ENCODE measurements around the gene KCNA1. TPM values are rescaled to one million over a fixed set of nuclear protein-coding genes. Genes with fewer than 3 reads are reported as not detected.

KCNA1 gene
- total and polyA plus RNA-seq, 2 experiments from 2014 or later: not detected

- H3K4me2 ChIP-seq (ENCODE audit: unreplicated experiment): no peak overlapping the region
- no peaks in the 10 kb centered on the region for H3K9me3 ChIP-seq (ENCODE audit: low read depth)
- no peaks in the 10 kb centered on the region for H3K4me1 ChIP-seq (ENCODE audit: insufficient read depth)
- no peak overlapping the region for H3K4me3 ChIP-seq
- DNase-seq: no peak
- no peaks in the 10 kb centered on the region for H3K36me3 ChIP-seq (ENCODE audit: low read depth)
- no peak for TF ChIP-seq EZH2 (IDR thresholded peaks at IDR 0.05; ENCODE audit: insufficient read depth, poor library complexity, severe bottlenecking)
- no peak for TF ChIP-seq EZH2phosphoT487 (IDR thresholded peaks at IDR 0.05; ENCODE audit: insufficient read depth, low read depth)
- H3K9ac ChIP-seq: no peak overlapping the region
- no peaks in the 10 kb centered on the region for H4K20me1 ChIP-seq (ENCODE audit: insufficient read depth)
- no peaks in the 10 kb centered on the region for H3K9me2 ChIP-seq (ENCODE audit: insufficient read depth)
- in situ Hi-C loops (cut with MboI): no loop called here
- H3K79me2 ChIP-seq (ENCODE audit: insufficient read depth): no peaks in the 10 kb centered on the region
- 0 out of 2 replicates have a peak, but pooled peaks cover 9% of the 10 kb centered on the region for H3K27me3 ChIP-seq (replicated peaks; ENCODE audit: insufficient read depth)
- H2AFZ ChIP-seq: no peak overlapping the region
- no peaks in the 10 kb centered on the region for H3F3A ChIP-seq (ENCODE audit: insufficient read depth)
- no peak overlapping the region for H3K27ac ChIP-seq
- WGBS, 2 experiments (ENCODE audit: low coverage in 1 of 2, low lambda C conversion rate in 2 of 2, missing lambda C conversion rate in 2 of 2): 70 to 75% methylated on average over 11 of the region's 11 CpGs
Measured at GRCh38 chr12:4956968-4957367, 47.3 kb downstream of the KCNA1 start.

DNA sequence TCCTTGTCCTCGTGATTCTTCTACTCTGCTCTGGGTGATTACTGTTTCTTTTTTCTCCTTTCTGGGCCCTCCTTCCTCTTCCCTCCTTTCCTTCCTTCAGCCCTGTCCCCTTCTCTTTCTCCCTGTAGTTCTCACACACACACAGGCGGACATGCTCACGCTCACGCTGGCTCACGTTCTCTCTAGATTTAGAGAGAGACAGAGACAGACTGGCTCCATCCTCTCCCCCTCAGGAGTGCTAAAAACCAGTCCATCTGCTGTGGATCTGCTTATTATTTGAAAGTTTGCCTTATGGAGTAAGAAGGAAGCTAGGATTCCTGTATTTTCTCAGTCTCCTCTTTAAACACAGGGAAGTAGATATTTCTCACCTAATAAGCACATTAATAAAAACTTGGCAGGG is 48.1 kb downstream of the KCNA1 start:
- in situ Hi-C loops (cut with MboI): no loop called here
- 0 out of 2 replicates have a peak, but pooled peaks cover 11% of the 10 kb centered on the region for H3K27me3 ChIP-seq (replicated peaks; ENCODE audit: insufficient read depth)
- no peak for DNase-seq
- no peaks in the 10 kb centered on the region for H3F3A ChIP-seq (ENCODE audit: insufficient read depth)
- H3K4me3 ChIP-seq: no peak overlapping the region
- no peak overlapping the region for H3K27ac ChIP-seq
- no peak for TF ChIP-seq EZH2phosphoT487 (IDR thresholded peaks at IDR 0.05; ENCODE audit: insufficient read depth, low read depth)
- TF ChIP-seq EZH2 (IDR thresholded peaks at IDR 0.05; ENCODE audit: insufficient read depth, poor library complexity, severe bottlenecking): no peak
- no peaks in the 10 kb centered on the region for H4K20me1 ChIP-seq (ENCODE audit: insufficient read depth)
- no peaks in the 10 kb centered on the region for H3K4me1 ChIP-seq (ENCODE audit: insufficient read depth)
- no peaks in the 10 kb centered on the region for H3K9me2 ChIP-seq (ENCODE audit: insufficient read depth)
- no peaks in the 10 kb centered on the region for H3K79me2 ChIP-seq (ENCODE audit: insufficient read depth)
- H3K36me3 ChIP-seq (ENCODE audit: low read depth): no peaks in the 10 kb centered on the region
- 35 to 37% methylated on average over 5 of the region's 5 CpGs for WGBS, 2 experiments (ENCODE audit: low coverage in 1 of 2, low lambda C conversion rate in 2 of 2, missing lambda C conversion rate in 2 of 2)
- no peaks in the 10 kb centered on the region for H3K9me3 ChIP-seq (ENCODE audit: low read depth)
- no peak overlapping the region for H2AFZ ChIP-seq
- no peak overlapping the region for H3K9ac ChIP-seq
- H3K4me2 ChIP-seq (ENCODE audit: unreplicated experiment): no peak overlapping the region

- DNase-seq: no peak
- no peak overlapping the region for H2AFZ ChIP-seq
- H3K27ac ChIP-seq: no peak overlapping the region
- no peaks in the 10 kb centered on the region for H3K9me3 ChIP-seq (ENCODE audit: low read depth)
- H3K36me3 ChIP-seq (ENCODE audit: low read depth): no peaks in the 10 kb centered on the region
- TF ChIP-seq EZH2 (IDR thresholded peaks at IDR 0.05; ENCODE audit: insufficient read depth, poor library complexity, severe bottlenecking): no peak
- no peak for TF ChIP-seq EZH2phosphoT487 (IDR thresholded peaks at IDR 0.05; ENCODE audit: insufficient read depth, low read depth)
- H3K4me2 ChIP-seq (ENCODE audit: unreplicated experiment): no peak overlapping the region
- no peaks in the 10 kb centered on the region for H3K79me2 ChIP-seq (ENCODE audit: insufficient read depth)
- no peaks in the 10 kb centered on the region for H3K9me2 ChIP-seq (ENCODE audit: insufficient read depth)
- H3K4me1 ChIP-seq (ENCODE audit: insufficient read depth): no peaks in the 10 kb centered on the region
- H4K20me1 ChIP-seq (ENCODE audit: insufficient read depth): no peaks in the 10 kb centered on the region
- H3K27me3 ChIP-seq (replicated peaks; ENCODE audit: insufficient read depth): 0 out of 2 replicates have a peak, but pooled peaks cover 12% of the 10 kb centered on the region
- no peak overlapping the region for H3K4me3 ChIP-seq
- in situ Hi-C loops (cut with MboI): no loop called here
- WGBS, 2 experiments (ENCODE audit: low coverage in 1 of 2, low lambda C conversion rate in 2 of 2, missing lambda C conversion rate in 2 of 2): 60 to 65% methylated on average over 6 of the region's 6 CpGs
- no peaks in the 10 kb centered on the region for H3F3A ChIP-seq (ENCODE audit: insufficient read depth)
- no peak overlapping the region for H3K9ac ChIP-seq
Measured at GRCh38 chr12:4958697-4959375, 49.1 kb downstream of the KCNA1 start.

GRCh38 chr12:4959381-4959780 is 49.7 kb downstream of the KCNA1 start:
- in situ Hi-C loops (cut with MboI): no loop called here
- no peaks in the 10 kb centered on the region for H3K79me2 ChIP-seq (ENCODE audit: insufficient read depth)
- no peaks in the 10 kb centered on the region for H3K9me2 ChIP-seq (ENCODE audit: insufficient read depth)
- no peak for DNase-seq
- no peak overlapping the region for H3K27ac ChIP-seq
- H3K4me3 ChIP-seq: no peak overlapping the region
- H3K36me3 ChIP-seq (ENCODE audit: low read depth): no peaks in the 10 kb centered on the region
- no peaks in the 10 kb centered on the region for H3K9me3 ChIP-seq (ENCODE audit: low read depth)
- no peak for TF ChIP-seq EZH2phosphoT487 (IDR thresholded peaks at IDR 0.05; ENCODE audit: insufficient read depth, low read depth)
- 0 out of 2 replicates have a peak, but pooled peaks cover 7% of the 10 kb centered on the region for H3K27me3 ChIP-seq (replicated peaks; ENCODE audit: insufficient read depth)
- H4K20me1 ChIP-seq (ENCODE audit: insufficient read depth): no peaks in the 10 kb centered on the region
- no peaks in the 10 kb centered on the region for H3K4me1 ChIP-seq (ENCODE audit: insufficient read depth)
- WGBS, 2 experiments (ENCODE audit: low coverage in 1 of 2, low lambda C conversion rate in 2 of 2, missing lambda C conversion rate in 2 of 2): 64 to 74% methylated on average over 4 of the region's 4 CpGs
- no peak overlapping the region for H3K9ac ChIP-seq
- no peak overlapping the region for H3K4me2 ChIP-seq (ENCODE audit: unreplicated experiment)
- H2AFZ ChIP-seq: no peak overlapping the region
- H3F3A ChIP-seq (ENCODE audit: insufficient read depth): no peaks in the 10 kb centered on the region

Data from GM23248 (cell line).